GM10266 (cell line): Measurements from ENCODE around the gene SLC29A1.

Experiments used
- DNase-seq: peaks from one replicate; pipeline ENCODE4 v3.0.0; 2012; ENCODE audit errors: extremely low spot score
- CTCF ChIP-seq: IDR thresholded peaks from 2 replicates; pipeline ENCODE4 v1.5.1; 2012; ENCODE audit warnings: mild to moderate bottlenecking, low read depth; ENCODE audit not compliant: control insufficient read depth, insufficient read depth; ENCODE audit errors: missing control alignments

The SLC29A1 gene

GRCh38 chr6:44224965-44225305 lies 1.5 kb downstream of the SLC29A1 start:
- no peak for TF ChIP-seq CTCF
- no peak for DNase-seq

GRCh38 chr6:44225579-44226325 lies 2.4 kb downstream of the SLC29A1 start:
- TF ChIP-seq CTCF = no peak
- DNase-seq = no peak

GRCh38 chr6:44226368-44227147 lies 3.2 kb downstream of the SLC29A1 start:
- no peak for DNase-seq
- no peak for TF ChIP-seq CTCF

- peak; percentile 7 for DNase-seq
- no peak for TF ChIP-seq CTCF
These were observed 3.9 kb downstream of the SLC29A1 start for GRCh38 chr6:44227148-44227793.

GRCh38 chr6:44228031-44228430 lies 4.6 kb downstream of the SLC29A1 start:
- peak; percentile 3 for DNase-seq
- no peak for TF ChIP-seq CTCF

- no peak for TF ChIP-seq CTCF
- peak; percentile 5 for DNase-seq
These were observed 5.0 kb downstream of the SLC29A1 start for GRCh38 chr6:44228433-44228832.
